Prostate gland (tissue), 2 donors: ENCODE results near the gene TIMP3.

Source experiments
- POLR2A ChIP-seq: fragments of 450-650 bp; IDR thresholded peaks from one replicate; pipeline ENCODE4 v1.6.1; 2016; ENCODE audit warnings: antibody characterized with exemption, mild to moderate bottlenecking
- POLR2AphosphoS5 ChIP-seq: sonication (generic); formaldehyde crosslinking; IDR thresholded peaks from one replicate; pipeline ENCODE4 v1.6.1; 2017; ENCODE audit warnings: antibody characterized with exemption
- TF ChIP-seq, protein P1 (sequence below), 4 experiments: fragments of 200-600 bp in 2 of 4; fragments of 450-650 bp in 2 of 4; sonication (generic) in 2 of 4; IDR thresholded peaks; 1 replicate in 3 of 4; 2 replicates in 1 of 4; pipeline ENCODE4 v1.5.1; 2016 to 2019; ENCODE audit warnings: antibody characterized with exemption in 4 of 4, mild to moderate bottlenecking in 2 of 4, moderate library complexity in 2 of 4

DNA sequence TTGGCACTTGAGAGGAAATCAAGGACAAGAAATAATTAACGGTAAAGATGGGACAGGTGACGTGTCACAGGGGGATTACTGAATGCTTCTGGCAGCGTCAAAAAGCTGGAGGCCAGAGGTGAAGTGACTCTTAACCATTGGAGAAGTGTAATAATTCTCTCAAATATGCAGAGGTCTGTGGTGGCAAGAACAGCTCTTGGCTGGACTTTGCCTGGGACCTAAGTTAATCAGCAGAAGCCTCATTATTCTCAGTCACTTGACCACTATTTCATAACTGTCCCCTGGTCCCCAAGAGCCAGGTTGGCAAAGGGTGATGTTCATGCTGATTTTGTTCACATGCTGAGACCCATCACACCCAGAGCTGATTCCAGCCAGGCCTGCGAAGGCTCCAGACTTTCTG, 72.9 kb downstream of the TIMP3 start:
- TF ChIP-seq, protein P1, sequence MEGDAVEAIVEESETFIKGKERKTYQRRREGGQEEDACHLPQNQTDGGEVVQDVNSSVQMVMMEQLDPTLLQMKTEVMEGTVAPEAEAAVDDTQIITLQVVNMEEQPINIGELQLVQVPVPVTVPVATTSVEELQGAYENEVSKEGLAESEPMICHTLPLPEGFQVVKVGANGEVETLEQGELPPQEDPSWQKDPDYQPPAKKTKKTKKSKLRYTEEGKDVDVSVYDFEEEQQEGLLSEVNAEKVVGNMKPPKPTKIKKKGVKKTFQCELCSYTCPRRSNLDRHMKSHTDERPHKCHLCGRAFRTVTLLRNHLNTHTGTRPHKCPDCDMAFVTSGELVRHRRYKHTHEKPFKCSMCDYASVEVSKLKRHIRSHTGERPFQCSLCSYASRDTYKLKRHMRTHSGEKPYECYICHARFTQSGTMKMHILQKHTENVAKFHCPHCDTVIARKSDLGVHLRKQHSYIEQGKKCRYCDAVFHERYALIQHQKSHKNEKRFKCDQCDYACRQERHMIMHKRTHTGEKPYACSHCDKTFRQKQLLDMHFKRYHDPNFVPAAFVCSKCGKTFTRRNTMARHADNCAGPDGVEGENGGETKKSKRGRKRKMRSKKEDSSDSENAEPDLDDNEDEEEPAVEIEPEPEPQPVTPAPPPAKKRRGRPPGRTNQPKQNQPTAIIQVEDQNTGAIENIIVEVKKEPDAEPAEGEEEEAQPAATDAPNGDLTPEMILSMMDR (IDR thresholded peaks at IDR 0.05): no peak
- TF ChIP-seq POLR2AphosphoS5: no peak
- no peak for TF ChIP-seq POLR2A
